Measurements from ENCODE around the gene VAV1. TPM values are rescaled to one million over a fixed set of nuclear protein-coding genes. Genes with fewer than 3 reads are reported as not detected.
"Not testable (repeated sequence)": the region's sequence is repeated elsewhere in the genome, so short reads cannot be mapped to it uniquely, and the experiment has no call there.

Gene VAV1
- total and polyA plus RNA-seq, 7 donors, result 0.20 to 1.8 (median 1.1) TPM

- no peak for DNase-seq
Observed at GRCh38 chr19:6774821-6775707, 2.6 kb downstream of the VAV1 start.

GRCh38 chr19:6776045-6776444 lies 3.5 kb downstream of the VAV1 start:
- H3K27me3 ChIP-seq (ENCODE audit: insufficient read depth in 3 of 3, low read length in 2 of 3); H3K4me1 ChIP-seq; H3K9me3 ChIP-seq; H3K36me3 ChIP-seq (ENCODE audit: insufficient read depth in 1 of 2, low read depth in 1 of 2); intact Hi-C loops (cut with DNase I); H3K4me3 ChIP-seq; DNase-seq; H3K27ac ChIP-seq; ATAC-seq: not testable (repeated sequence)

More at GRCh38 chr19:6774821-6775707, 2.6 kb downstream of the VAV1 start:
- intact Hi-C loops (cut with DNase I), result no loop called here
- no peaks in the 10 kb centered on the region for H3K9me3 ChIP-seq
- no peak overlapping the region for H3K4me3 ChIP-seq
- no peak overlapping the region for H3K27ac ChIP-seq
- no peak for ATAC-seq
- H3K27me3 ChIP-seq (ENCODE audit: insufficient read depth in 3 of 3, low read length in 2 of 3), result no peaks in the 10 kb centered on the region
- TF ChIP-seq CTCF (IDR thresholded peaks at IDR 0.05), result no peak
- no peaks in the 10 kb centered on the region for H3K4me1 ChIP-seq
- 61 to 70% (median 68%) methylated on average over 11 of the region's 11 CpGs for WGBS, 3 donors
- H3K36me3 ChIP-seq (ENCODE audit: insufficient read depth in 1 of 2, low read depth in 1 of 2), result no peaks in the 10 kb centered on the region

GRCh38 chr19:6776999-6777398 lies 4.5 kb downstream of the VAV1 start:
- H3K27me3 ChIP-seq (ENCODE audit: insufficient read depth in 3 of 3, low read length in 2 of 3), result no peaks in the 10 kb centered on the region
- no peaks in the 10 kb centered on the region for H3K9me3 ChIP-seq
- intact Hi-C loops (cut with DNase I), result no loop called here
- WGBS, 3 donors, result 89 to 92% (median 91%) methylated on average over 4 of the region's 4 CpGs
- DNase-seq (no peak), ATAC-seq (no peak)
- no peak overlapping the region for H3K4me3 ChIP-seq
- no peaks in the 10 kb centered on the region for H3K4me1 ChIP-seq
- H3K27ac ChIP-seq, result no peak overlapping the region
- H3K36me3 ChIP-seq (ENCODE audit: insufficient read depth in 1 of 2, low read depth in 1 of 2), result no peaks in the 10 kb centered on the region
- no peak for TF ChIP-seq CTCF (IDR thresholded peaks at IDR 0.05)

GRCh38 chr19:6777434-6777833 lies 4.9 kb downstream of the VAV1 start:
- H3K36me3 ChIP-seq (ENCODE audit: insufficient read depth in 1 of 2, low read depth in 1 of 2), result no peaks in the 10 kb centered on the region
- peaks cover 0 to under 1% (median 0%) of the 10 kb centered on the region in 3 donors for H3K27me3 ChIP-seq (ENCODE audit: insufficient read depth in 3 of 3, low read length in 2 of 3)
- WGBS, 3 donors, result 71 to 75% (median 74%) methylated on average over 2 of the region's 2 CpGs
- DNase-seq (no peak), ATAC-seq (no peak)
- TF ChIP-seq CTCF (IDR thresholded peaks at IDR 0.05), result no peak
- H3K4me3 ChIP-seq, result no peak overlapping the region
- no peaks in the 10 kb centered on the region for H3K9me3 ChIP-seq
- no peaks in the 10 kb centered on the region for H3K4me1 ChIP-seq
- no peak overlapping the region for H3K27ac ChIP-seq
- intact Hi-C loops (cut with DNase I), result no loop called here

- intact Hi-C loops (cut with DNase I), result no loop called here
- no peaks in the 10 kb centered on the region for H3K4me1 ChIP-seq
- no peak overlapping the region for H3K4me3 ChIP-seq
- DNase-seq (no peak), ATAC-seq (no peak)
- peaks cover 0 to 3% (median 0%) of the 10 kb centered on the region in 3 donors for H3K27me3 ChIP-seq (ENCODE audit: insufficient read depth in 3 of 3, low read length in 2 of 3)
- no peak overlapping the region for H3K27ac ChIP-seq
- no peak for TF ChIP-seq CTCF (IDR thresholded peaks at IDR 0.05)
- no peaks in the 10 kb centered on the region for H3K9me3 ChIP-seq
- no peaks in the 10 kb centered on the region for H3K36me3 ChIP-seq (ENCODE audit: insufficient read depth in 1 of 2, low read depth in 1 of 2)
- 58 to 66% (median 61%) methylated on average over 4 of the region's 4 CpGs for WGBS, 3 donors
Observed at GRCh38 chr19:6778386-6778785, 5.9 kb downstream of the VAV1 start.

Data from psoas muscle (tissue), 8 donors.